ENCODE results near the gene CLDN4.
"Not testable (repeated sequence)": the region's sequence is repeated elsewhere in the genome, so short reads cannot be mapped to it uniquely, and the experiment has no call there.

Gene CLDN4, protein sequence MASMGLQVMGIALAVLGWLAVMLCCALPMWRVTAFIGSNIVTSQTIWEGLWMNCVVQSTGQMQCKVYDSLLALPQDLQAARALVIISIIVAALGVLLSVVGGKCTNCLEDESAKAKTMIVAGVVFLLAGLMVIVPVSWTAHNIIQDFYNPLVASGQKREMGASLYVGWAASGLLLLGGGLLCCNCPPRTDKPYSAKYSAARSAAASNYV

GRCh38 chr7:73830681-73831583 is at the start of gene CLDN4:
Gene CLDN4, plus strand, starts transcription at chr7:73830996. Its CDS starts 206 bp downstream, at chr7:73831202.
- DNase-seq, result peak; percentile 84

DNA sequence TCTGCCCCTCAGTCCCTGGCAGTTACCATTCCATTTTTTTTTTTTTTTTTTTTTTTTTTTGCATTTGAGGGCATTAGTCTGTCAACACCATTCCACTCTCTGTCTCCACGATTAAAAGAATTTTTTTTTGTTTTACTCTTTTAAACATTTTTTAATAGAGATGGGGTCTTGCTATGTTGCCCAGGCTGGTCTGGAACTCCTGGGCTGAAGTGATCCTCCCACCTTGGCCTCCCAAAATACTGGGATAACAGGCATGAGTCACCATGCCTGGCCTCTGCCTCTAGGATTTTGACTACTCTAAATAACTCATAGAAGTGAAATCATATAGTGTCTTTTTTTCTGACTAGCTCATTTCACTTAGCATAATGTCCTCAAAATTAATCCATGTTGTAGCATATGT is 44.2 kb upstream of the CLDN4 start:
- no peak for DNase-seq

DNA sequence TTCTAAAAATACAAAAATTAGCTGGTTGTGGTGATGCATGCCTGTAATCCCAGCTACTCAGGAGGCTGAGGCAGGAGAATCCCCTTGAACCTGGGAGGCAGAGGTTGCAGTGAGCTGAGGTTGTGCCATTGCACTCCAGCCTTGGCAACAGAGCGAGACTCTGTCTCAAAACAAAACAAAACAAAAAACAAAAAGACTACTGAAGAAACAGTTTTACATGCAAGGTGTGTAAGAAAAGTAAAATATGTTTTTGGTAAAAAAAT is 43.1 kb upstream of the CLDN4 start:
- DNase-seq, result not testable (repeated sequence)

GRCh38 chr7:73789051-73789450 is 41.7 kb upstream of the CLDN4 start:
- no peak for DNase-seq

DNA sequence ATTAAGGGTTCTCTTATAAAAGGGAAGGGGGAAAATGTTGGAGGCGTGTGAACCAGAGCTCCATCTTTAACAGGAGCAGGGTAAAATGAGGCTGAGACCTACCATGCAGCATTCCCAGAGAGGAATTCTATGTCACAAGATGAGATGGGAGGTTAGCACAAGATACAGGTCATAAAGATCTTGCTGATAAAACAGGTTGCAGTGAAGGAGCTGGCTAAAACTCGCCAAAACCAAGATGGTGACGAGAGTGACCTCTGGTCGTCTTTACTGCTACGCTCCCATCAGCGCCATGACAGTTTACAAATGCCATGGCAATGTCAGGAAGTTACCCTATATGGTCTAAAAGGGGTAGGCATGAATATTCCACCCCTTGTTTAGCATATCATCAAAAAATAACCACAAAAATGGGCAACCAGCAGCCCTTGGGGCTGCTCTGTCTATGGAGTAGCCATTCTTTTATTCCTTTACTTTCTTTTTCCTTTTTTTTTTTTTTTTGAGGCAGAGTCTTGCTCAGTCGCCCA is 39.6 kb upstream of the CLDN4 start:
- not testable (repeated sequence) for DNase-seq

- not testable (repeated sequence) for DNase-seq
Observed at GRCh38 chr7:73795188-73795587, 35.6 kb upstream of the CLDN4 start.

- DNase-seq, result not testable (repeated sequence)
Observed at GRCh38 chr7:73796656-73797055, 34.1 kb upstream of the CLDN4 start.

DNA sequence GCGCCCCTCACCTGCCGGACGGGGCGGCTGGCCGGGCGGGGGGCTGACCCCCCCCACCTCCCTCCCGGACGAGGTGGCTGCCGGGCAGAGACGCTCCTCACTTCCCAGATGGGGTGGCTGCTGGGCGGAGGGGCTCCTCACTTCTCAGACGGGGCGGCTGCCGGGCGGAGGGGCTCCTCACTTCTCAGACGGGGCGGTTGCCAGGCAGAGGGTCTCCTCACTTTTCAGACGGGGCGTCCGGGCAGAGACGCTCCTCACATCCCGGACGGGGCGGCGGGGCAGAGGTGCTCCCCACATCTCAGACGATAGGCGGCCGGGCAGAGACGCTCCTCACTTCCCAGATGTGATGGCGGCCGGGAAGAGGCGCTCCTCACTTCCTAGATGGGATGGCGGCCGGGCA is 33.6 kb upstream of the CLDN4 start:
- DNase-seq, result not testable (repeated sequence)

DNA sequence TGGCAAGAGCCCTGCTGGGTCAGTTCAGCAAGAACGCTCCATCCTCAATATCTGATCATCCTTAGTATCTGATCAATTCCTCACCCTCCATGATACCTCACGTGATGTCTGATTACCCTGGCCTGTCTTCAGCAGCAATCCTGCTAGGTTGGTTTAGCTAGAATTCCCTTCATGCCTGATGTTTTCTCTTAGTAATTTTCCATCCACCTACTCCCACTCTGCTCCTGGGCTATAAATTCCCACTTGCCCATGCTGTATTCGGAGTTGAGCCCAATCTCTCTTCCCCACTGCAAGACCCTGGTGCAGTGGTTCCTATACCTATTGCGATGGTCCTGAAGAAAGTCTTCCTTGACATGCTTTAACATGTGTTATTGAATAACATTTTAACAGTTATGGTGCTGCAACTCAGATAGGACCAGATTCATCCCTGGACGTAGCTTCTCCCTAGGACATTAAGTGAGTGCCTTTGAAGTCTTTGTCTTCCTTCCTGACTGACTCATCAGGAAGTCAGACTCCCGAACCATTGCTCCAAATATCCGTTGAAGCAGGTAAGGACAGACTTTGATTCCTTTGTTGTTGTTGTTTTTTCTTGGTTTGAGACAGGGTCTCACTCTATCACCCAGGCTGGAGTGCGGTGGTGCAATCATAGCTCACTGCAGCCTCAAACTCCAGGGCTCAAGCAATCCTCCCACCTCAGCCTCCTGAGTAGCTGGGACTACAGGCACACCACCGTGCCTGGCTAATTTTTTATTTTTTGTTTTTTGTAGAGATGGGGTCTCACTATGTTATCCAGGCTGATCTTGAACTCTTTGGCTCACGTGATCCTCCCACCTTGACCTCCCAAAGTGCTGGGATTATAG is 31.3 kb upstream of the CLDN4 start:
- DNase-seq, result no peak

DNA sequence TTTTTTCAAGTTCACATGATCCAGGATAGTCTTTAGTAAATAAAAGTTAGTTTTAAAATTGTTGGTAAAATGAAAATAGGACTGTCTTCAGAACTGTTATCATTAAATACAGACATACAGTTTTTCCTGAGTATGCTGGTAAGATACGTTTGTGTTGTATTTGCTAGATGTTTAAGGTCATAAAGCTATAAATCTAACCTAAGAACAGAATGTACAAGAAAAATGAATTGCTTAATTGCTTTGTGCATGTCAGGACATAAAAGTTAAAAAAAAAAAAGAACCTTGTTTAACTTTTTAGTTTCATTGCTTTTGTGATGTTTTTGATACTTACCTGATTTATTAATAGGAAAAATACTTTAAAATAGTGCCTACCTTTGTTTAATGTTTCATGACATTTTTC is 29.2 kb upstream of the CLDN4 start:
- no peak for DNase-seq

DNA sequence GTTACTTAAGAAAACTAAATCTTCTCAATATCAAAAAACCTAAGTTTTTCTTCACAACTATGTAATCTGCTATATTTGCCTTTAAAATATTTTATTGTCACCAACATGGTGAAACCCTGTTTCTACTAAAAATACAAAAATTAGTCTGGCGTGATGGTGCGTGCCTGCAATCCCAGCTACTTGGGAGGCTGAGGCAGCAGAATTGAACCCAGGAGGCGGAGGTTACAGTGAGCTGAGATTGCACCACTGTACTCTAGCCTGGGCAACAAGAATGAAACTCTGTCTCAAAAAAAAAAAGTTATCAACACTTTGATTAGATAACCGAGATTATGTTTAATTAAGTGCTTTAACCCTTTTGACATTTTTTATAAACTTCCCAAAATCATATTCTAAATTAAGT is 28.3 kb upstream of the CLDN4 start:
- DNase-seq, result no peak

DNA sequence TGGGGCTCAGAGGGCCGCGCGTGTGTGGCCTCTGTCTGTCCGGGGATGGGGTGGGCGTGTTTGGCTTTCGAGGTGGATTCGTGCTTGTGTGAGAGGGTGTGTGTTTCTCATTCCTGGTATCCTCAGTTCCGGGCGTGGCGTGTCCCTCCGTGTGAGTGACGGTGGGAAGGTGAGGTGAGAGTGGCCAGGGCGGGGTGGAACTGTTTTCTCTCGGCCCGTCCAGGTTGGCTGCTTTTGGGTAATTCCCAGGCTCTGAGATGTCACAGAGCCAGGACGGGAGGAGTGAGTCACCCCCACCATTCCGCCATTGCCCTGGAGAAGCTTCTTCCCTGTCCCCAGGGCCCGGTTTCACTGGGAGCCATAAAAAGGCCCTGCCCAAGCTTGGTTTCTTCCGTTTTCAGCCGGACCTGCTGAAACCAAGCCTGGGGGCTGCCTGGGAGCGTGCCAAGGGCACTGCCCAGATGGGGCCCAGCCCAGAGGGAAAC is 21.3 kb upstream of the CLDN4 start:
- DNase-seq, result no peak

DNA sequence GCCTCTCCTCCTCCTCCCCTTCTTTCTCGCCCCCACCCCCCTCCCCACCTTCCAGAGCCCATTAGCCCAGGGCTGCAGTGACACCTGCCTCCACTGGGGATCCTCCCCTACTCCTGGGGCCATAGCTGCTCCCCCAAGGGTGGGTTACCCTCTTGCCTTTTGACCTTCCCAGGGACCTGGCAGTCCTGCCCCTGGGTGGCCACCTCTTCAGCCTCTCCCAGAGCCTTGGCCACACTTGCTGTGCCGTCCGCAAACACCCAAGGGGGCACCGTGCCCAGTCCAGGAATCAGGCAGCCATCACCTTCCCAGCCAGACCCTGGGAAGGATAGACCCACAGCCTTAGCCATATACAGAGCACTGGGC is 19.8 kb upstream of the CLDN4 start:
- DNase-seq, result no peak

GRCh38 chr7:73811760-73812168 is 19.0 kb upstream of the CLDN4 start:
- no peak for DNase-seq

DNA sequence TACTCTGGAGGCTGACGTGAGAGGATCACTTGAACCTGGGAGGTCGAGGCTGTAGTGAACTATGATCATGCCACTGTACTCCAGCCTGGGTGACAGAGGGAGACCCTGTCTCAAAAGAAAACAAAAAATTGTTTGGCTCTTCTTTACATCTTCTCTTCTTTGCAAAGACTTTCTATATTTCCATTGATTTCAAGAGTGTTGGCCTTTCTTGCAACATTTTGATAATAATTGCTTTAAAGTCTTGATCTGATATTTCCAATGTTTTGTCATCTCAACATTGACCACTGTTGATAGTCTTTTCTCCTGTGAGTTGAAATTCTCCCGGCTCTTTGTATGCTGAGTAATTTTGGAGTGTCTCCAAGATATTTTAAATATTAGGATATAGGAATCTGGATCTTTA is 17.8 kb upstream of the CLDN4 start:
- DNase-seq, result no peak

DNA sequence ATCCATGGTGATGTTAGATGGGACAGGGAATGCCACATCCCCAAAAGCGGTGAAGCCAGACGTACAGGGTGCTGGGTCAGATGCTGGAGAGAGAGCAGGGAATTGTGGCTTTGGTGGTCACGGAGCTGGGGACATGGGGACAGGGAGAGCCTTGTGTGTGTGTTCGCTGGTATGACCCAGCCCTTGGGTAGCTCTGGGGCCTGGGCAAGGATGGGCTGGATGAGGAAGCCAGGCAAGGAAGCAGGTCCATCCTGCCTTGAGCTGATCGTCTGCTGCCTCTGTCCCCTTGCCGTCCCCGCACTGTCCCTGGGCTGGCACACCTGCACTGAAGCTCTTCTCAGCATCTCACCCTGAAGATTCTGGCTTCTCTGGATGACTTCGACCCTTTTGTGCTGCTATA is 15.4 kb upstream of the CLDN4 start:
- no peak for DNase-seq

DNA sequence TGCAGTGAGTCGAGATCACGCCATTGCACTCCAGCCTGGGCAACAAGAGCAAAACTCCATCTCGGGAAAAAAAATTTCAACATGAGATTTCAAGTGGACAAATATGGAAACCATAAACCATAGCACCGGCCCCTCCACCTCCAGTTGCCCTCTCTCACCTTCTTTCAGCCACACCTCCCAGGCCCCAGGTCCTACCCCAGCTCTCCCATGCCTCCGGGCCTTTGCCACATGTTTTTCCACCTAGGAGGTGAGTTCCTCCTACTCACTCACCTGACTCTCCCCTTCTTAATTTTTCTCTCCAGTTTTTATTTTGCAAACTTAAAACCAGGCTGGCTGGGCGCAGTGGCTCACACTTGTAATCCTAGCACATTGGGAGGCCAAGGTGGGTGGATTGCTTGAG is 13.7 kb upstream of the CLDN4 start:
- DNase-seq, result no peak

DNA sequence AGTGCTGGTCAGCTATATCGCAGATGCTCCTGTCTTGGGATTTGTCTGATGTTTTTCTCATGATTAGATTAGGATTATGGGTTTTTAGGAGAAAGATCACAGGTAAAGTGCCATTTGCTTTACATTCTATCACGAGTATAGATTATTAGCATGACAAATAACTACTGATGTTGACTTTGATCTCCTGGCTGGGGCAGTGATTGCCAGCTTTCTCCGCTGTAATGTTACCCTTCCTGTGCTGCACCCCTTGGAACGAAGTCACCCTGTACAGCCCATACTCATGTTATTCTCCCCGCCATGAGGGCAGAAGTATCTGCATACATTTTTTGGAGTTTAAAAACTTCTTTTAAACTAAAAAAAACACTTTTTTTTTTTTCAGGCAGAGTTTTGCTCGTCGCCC is 10.8 kb upstream of the CLDN4 start:
- DNase-seq, result no peak

DNA sequence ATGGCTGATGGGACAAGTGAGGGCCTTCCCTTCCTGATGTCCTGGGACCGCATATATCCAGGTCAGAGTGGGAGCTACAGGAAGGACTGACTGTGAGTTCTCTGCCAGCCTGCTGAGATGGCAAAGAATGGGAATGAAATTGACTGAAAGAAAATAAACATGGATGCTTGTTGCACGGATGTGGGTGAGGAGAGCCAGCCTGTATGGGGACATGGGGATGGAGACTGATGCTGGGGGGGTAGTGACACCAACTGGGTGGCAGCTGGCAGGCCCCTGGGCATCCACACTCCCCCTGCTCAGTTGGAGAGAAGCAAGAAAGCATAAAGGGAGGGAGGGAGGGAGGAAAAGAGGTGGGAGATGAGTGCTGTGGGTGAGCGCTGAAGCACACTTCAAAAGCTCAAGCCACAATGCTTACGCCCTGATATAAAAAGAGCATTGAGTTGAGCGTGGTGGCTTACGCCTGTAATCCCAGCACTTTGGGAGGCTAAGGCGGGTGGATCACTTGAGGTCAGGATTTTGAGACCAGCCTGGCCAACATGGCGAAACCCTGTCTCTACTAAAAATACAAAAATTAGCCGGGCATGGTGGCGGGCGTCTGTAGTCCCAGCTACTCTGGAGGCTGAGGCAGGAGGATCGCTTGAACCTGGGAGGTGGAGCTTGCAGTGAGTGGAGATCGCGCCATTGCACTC is 9.1 kb upstream of the CLDN4 start:
- DNase-seq, result peak; percentile 14

- DNase-seq, result peak; percentile 54
Observed at GRCh38 chr7:73822319-73823173, 8.2 kb upstream of the CLDN4 start.

DNA sequence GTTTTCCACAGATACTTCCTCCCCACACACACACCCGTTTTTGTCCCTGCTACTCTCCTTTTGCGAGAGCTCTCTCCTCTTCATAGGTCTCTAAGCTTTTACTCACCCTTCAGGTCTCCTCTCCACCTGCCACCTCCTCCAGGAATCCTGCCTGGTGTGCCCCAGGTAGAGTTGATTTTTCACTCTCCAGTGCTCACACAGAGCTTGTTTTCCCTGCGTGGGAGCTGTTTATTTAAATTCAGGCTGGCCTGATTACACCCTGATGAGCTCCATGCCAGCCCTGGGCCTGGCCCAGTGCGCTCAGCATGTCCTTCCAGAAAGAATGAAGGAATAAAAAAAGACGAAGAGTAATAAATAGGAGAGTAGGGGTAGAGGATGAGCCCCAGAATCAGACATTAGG is 7.5 kb upstream of the CLDN4 start:
- no peak for DNase-seq

All from DMS153 (cell line).